NCI-H524 (cell line): Measurements from ENCODE around the gene SCLY.
"Not testable (repeated sequence)": the region's sequence is repeated elsewhere in the genome, so short reads cannot be mapped to it uniquely, and the experiment has no call there.

Experiments used
- DNase-seq, 2 experiments: peaks; one replicate each; lab custom pipeline; 2025; lab: John Stamatoyannopoulos, UW

SCLY gene

DNA sequence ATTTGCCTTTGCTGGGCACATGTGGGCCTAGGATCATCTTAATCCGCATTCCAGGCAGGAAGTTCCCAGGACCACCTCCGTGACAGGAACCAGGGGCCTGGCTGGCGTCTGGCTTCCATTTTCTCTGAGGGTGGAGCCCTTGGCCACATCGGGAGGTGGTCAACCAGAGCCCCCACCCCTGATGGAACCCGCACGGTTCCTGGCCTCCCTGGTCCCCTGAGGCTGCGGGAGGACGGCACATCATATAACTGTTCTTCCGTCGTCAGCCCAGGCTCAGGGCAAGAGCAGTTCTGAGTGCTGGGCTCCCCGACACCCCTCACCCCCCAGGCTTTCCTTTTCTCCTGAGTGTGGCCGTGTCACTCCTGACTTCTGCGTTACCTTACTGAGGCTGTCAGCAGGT lies 52.8 kb downstream of the SCLY start:
- DNase-seq, result no peak

DNA sequence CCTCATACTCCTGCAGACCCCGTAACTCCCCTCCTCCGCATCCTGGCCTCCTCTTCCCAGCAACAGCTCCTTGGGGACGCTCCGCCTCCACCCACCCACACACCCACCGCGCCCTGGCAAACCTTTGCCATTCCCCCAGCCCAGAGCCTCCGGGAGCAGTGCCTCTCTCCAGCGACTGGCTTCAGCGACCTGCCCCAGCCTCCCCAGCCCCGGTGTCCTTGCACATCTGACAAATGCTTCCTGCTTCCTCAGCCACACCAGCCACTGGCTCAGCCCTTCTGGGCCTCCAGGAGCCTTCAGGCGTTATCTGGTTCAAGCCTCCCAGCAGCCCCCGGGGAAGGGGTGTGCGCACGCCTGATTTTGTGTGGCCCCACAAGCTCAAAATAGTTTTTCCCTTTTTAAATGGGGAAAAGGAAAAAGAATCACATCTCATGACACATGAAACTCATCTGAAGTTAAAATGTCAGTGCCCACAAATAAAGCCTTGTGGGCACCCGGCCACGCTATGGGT lies 53.6 kb downstream of the SCLY start:
- no peak for DNase-seq

DNA sequence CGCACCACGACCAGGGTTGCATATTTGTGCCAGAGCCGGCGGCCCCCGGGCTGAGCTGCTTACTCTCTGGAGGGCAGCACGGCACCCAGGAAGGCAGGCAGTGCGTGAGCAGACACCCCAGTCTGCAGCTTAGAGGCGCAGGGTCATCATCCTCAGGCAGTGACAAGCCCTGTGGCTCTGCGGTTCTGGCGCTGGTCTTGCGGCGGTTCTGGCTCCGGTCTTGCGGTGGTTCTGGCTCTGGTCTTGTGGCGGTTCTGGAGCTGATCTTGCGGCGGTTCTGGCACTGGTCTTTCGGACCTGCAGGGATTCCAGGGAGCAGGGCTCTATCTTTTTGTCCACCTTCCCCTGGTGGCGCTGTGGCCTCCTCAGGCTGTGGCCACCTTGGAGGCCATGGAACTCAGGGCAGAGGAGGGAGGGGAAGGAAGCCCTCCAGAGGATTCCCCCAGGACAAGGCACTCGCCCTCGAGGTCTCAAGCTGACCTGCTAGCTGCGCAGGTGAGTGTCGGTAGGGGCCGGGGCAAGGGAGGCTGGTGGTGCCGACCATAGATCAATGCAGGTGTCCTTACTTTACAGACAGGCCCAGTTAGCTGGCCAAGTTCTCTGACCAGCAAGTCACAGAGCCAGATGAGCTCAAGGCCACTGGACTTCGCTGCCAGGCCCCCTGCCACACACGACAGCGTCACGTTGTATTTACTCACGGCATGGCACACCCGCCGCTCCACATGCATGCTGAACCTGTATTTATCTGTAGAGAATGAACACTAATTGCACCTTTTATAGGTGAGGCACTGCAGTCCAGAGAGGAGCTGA lies 54.3 kb downstream of the SCLY start:
- DNase-seq, result no peak

DNA sequence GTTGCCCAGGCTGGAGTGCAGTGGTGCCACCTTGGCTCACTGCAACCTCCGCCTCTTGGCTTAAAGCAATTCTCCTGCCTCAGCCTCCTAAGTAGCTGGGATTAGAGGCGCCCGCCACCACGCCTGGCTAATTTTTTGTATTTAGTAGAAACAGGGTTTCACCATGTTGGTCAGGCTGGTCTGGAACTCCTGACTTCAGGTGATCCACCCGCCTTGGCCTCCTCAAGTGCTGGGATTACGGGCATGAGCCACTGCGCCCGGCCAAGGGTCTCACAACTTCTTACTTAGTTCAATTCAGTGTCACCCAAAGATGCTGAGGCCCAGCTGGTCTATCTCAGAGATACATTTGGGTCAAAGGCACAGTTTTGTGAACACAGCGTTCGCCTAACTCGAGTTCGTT lies 54.9 kb downstream of the SCLY start:
- DNase-seq, result not testable (repeated sequence)

DNA sequence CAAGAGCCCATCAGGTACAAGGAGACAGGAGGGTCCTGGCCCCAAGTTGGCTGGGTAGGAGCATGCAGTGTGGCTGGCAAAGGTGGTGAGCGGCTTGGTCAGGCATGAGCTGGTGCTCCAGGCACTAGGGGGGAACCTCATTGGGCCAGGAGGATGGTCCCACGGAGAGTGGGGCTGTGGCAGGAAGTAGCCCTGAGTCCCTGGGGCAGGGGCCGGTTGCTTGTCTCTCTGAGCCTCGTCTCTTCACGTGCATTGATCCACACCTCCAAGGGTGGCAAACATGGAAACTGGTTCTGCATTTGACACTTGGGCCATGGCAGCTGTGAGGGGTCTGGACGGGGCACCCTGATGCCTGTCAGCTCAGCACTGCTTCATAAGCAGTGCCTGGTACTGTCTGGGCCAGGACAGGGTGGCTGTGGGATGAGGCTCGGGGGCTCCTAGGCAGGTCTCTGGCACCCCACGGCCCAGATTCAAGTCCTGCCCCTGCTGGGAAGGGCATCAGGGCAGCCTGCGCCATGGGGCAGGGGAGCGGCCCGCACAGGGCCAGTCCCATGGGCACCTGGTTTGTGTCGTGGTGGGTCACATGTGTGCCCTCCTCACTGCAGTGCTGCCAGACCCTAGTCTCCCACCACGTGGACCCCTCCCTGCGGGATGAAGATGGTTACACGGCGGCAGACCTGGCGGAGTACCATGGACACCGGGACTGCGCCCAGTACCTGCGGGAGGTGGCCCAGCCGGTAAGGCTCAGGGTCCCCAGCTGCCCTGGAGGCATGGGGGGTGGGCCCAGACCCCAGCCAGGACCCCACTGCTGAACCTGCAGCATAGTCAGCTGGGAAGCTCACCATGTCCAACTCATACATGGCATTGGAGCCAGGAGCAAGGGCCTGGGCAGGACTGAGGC lies 55.7 kb downstream of the SCLY start:
- DNase-seq, result no peak

DNA sequence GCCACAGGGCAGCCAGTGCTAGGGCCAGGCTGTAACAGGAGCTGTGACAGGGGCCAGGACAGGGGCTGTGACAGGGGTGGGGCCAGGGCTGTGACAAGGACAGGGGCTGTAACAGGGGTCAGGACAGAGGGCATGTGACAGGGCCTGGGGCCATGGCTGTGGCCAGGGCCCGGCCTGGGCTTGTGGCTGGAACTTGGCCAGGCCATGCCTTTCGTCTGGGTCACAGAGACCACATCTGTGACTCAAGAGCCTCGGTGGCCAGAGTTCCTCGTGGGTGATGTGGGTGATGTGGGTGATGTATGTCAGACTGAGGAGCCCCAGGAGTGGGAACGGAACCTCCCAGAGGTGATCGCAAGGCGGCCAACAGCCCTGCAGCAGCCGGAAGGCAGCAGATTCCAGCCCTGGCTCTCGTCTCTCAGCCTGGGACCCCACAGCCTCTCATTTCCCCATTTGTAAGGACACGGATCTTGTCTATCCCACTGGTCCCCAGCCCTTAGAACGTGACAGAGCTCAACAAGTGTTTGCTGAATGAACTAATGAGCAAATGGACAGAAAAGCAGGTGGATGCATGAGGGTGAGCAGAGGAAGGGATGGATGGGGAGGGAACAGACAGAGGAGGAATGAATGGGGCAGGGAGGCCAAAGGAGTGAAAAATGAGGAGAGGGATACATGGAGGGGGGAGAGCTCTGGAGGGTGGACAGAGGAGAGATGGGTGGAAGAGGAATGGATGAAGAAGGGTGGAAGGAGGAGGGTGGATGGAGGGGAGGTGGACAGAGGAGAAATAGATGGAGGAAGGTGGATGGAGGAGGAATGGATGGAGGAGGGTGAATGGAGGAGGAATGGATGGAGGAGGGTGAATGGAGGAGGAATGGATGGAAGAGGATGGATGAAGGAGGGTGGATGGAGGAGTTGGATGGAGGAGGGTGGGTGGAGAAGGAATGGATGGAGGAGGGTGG lies 56.7 kb downstream of the SCLY start:
- DNase-seq, result no peak

DNA sequence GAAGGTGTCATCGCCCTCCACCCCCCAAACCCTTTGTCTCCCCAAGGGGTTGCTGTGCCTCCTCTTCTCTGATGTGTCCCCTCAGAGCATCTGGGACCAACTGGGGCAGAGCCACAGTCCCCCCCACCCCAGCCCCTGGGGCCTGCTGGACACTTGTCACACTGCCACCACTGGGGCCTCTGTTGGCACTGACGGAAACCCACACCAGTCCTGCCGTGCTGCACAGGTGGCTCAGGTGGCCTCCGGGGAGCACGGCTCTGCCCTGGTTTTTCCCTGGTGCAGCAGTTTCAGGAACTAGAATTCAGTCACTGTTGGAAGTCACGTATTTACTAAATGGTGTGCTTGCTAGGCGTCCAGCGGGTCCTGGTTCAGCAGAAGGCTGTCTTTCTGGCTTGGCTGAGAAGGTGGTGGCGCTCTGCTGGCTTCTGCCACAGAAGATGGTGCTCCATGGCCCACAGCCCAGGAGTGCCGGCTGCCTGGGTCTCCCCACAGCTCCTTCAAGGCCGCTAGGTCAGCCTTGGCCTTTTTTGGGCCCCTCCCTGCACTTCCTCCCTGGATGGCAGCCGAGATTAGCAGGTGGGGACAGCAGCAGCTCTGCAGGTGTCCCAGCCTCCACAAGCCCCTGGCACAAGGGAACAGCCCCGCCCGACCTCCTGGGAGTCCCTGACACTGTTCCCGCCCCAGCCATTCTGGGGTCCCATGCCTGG lies 59.1 kb downstream of the SCLY start:
- DNase-seq, result no peak

DNA sequence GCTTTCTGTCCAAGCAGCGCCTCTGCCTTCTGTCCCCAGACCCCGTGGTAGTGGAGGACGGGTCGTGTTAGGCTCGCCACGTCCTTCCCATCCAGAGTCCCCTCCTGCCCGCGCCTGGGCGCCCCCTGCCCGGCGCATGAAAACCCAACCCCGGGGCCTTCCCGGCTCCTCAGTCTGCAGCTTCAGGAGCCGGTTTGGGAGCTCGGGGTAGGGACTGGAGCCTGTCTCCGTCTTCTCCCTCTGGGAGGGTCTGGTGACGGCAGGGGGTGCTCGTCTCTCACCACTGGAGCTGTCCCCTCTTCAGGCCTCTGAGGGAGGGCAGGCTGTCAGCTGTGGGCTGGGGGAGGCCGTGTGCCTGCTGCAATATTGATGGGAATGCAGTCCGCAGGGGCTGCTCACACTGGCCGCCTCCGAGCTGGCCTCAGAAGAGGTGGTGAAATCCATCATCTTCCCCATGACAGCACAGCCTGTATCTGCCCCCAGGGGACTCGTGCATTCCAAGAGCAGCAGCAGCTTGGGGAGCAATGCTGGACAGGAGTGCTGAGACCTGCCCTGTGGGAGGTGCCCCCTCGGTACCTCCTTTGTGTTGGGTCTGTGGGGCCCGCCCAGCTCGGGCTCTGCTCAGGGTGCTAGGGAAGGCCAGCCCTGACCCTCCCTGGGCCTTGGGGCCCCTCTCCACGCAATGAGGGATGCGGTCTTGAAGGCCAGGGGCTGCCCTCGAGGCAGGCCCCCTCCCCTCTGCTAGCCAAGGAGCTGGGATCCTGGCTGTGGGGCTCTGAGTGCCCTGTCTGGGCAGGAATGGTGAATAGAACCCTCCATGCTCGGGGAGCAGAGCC lies 59.9 kb downstream of the SCLY start:
- DNase-seq, result peak in 1 of 2 experiments; percentile 10

DNA sequence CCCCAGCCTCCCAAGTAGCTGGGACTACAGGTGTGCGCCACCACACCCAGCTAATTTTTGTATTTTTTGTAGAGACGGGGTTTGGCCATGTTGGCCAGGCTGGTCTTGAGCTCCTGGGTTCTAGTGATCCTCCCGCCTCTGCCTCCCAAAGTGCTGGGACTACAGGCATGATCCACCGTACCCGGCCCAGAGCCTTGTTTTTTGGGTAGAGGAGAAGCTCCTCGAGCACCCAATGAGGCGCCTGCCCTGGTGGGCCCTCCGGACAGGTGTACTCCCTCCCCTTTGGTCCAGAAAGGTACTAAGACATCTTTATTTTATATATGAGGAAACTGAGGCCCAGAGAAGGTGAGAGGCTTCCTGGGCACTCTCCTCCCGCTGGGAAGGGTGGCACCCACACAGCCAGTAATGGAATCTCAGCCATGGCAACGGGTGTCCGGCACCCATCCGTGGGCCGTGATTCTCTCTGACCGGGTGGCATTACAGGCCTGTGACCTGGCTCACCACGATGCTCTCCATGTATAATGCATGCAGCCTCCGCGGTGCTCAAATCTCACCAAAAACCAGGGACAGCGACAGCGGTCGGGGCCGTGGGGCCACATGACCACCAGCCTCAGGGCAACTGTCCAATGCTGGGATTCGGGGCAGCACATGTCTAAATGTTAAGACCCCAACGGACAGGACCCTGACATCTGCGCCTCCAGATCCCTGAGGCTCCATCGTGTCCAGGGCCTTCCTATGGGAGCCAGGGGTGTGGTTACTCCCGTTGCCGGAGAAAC lies 60.9 kb downstream of the SCLY start:
- no peak for DNase-seq

DNA sequence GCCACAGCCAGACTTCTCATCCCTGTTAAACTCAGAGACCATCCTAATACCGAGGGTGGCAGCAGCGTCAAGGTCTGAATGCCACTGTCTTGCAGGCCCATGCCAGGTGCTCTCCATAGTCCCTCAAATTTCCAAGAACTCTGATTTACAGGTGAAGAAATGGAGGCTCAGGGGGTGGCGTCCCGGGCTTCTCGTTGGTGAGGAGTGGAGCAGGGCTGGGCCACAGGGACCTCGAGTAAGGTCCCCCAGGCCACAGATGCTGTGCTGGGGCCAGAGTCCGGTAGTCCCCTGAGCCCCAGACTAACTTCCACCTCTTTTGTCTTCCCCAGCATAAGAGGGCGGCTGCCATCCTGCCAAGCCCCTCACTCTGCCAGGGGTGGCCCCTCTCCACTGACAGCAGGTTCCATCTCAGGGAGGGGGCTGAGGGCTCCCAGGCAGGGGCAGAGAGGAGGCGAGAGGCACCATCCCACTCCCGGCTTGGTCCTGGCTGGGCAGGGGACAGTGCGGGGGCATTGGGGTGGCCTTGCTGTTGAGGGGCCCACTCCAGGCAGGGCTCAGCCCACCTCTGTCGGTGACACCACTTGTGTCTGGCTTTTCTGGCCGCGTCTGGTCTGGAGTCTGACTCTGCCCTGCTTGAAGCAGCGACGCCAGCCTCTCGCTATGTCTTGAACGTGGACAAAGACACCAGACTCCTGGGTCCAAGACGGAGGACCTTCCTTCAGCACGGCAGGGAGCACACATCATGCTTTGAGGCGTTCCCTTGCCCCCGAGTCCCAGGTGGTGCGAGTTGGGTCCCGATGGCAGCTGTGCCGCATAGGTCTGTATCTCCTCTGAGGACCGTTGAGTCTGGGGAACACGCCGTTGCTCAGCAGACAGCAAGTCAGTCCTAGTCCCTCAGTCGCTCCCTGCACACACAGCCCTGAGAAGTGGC lies 61.8 kb downstream of the SCLY start:
- DNase-seq, result no peak

DNA sequence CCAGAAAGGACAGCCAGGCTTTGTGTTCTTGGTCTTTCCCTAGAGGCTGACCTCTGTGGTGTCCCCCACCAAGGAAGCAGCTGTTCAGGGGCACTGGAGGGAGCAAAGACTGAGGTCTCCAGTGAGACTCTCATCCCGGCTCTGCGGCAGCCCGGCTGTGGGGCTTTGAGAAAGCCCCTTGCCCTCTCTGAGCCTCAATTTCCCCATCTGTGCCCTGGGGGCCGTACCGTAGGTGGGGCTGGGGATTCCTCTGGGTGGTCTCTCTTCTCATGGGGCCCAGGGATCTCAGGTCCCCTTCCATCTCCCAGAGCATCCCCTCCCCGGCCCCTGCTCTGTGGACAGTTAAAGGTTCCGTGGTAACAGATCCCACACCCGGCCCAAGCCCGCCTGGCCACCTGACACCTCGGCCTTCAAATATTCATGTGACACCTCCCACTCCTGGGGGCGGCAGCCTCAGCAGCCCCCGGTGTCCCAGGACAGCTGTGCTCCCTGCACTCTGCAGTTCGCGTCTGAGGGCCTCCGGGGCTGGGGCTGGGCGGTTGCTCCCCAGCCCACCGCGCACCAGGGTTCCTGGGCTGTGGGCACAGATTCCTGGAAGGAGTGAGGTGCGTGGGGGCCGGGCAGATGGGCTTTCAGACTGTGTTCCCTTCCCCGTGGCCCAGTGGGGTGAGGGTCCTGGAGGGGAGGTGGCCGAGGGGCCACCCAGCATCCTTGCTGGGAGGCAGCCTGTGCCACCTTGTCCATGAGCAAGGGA lies 62.6 kb downstream of the SCLY start:
- DNase-seq, result no peak

DNA sequence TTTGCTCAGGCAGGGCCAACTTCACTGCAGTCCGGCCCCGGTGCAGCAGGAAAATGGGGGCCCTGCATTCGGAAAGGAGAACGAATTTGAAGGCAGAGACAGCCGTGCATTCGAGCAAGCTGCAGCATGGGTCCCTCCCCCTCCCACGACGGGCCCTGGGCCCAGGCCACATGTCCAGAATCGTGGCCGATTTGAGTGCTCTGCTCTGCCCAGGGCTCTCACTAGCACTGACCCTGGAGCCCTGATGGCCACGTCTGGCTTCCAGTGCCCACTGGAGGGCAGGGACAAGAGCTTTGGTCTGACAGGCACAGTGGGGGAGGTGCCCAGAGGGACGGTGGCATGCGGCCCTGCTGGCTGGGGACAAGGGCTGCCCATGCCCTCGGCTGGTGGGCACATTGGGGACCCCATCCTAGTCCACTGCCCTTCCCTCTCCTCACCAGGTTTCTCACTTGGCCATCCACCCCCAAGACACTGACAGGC lies 63.2 kb downstream of the SCLY start:
- DNase-seq, result no peak

DNA sequence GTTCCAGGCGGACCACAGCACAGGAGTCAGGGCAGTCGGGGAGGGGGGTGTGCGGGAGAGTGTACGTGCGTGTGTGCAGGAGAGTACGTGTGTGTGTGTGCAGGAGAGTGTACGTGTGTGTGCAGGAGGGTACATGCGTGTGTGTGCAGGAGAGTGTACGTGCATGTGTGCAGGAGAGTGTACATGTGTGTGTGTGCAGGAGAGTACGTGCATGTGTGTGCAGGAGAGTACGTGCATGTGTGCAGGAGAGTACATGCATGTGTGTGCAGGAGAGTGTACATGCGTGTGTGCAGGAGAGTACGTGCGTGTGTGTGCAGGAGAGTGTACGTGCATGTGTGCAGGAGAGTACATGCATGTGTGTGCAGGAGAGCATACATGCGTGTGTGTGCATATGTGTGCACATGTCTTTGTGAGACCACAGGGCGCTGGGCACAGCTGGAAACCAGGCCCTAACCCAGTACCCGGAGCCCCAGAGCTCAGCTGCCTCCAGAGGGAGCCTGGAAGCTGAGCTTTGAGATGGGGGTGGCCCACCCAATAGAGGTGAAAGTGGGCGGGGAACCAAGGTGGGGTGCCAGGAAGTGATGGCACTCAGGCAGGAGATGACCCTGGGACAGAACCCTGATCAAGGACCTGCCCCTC lies 63.8 kb downstream of the SCLY start:
- no peak for DNase-seq

DNA sequence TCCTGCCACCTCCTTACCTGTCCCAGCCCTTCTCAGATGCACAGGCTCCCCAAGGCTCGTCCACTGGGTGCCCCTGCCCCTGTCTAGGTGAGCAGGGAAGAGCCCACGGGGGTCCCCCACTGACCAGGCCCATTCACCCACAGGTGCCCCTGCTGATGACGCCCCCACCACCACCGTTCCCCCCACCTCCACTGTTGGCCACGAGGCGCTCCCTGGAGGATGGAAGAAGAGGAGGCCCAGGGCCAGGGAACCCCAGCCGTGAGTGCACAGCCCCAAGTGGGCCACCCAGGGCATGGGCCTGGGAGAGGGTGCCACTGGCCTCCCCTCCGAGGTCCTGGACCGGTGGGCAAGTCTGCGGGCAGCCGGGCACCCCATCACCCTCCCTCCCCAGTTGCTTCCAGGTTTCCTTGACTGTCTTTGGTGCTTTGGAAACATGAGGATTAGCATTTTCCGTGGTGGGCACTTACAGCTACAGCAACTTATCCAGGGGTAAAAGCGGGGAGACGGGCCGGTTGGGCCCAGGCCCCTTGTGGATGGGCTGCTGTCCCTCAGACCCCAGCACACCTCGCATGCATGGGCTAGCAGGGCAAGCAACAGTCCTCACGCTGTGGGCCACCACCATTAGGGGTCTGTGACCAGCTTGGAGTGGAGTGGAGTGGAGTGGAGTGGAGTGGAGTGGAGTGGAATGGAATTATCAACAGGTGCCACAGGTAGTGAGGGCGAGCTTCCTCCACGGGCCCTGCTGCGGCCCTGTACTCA lies 64.5 kb downstream of the SCLY start:
- no peak for DNase-seq

DNA sequence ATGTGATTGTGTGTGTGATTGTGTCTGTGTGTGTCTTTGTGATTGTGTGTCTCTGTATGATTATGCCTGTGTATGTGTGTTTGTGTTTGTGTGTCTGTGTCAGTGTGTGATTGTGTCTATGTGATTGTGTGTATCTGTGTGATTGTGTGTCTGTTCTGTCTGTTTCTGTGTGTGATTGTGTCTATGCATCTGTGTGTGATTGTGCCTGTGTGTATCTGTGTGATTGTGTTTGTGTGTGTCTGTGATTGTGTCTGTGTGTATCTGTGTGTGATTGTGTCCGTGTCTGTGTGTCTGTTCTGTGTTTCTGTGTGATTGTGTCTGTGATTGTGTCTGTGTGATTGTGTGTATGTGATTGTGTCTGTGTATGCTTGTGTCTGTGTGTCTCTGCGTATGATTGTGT lies 65.5 kb downstream of the SCLY start:
- no peak for DNase-seq

DNA sequence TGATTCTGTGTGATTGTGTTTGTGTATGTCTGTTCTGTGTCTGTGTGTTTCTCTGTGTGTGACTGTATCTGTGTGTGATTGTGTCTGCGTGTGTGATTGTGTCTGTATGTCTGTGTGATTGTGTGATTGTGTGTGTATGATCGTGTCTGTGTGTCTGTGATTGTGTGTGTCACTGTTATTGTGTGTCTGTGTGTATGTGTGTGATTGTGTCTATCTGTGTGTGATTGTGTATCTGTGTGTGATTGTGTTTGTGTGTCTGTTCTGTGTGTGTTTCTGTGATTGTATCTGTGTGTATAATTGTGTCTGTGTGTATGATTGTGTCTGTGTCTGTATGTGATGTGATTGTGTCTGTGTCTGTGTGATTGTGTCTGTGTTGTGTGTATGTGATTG lies 66.0 kb downstream of the SCLY start:
- DNase-seq, result no peak
